NOMO-1 treated with DMSO at 0.1 percent for 48 hours (cell line): ENCODE results near the gene APBA2.

Experiments used
- DNase-seq: peaks from one replicate; lab custom pipeline; 2025; ENCODE audit not compliant: unreplicated experiment; lab: John Stamatoyannopoulos, UW

The APBA2 gene

GRCh38 chr15:29115093-29115991, 229.6 kb downstream of the APBA2 start:
- no peak for DNase-seq

- no peak for DNase-seq
These were observed 231.4 kb downstream of the APBA2 start for GRCh38 chr15:29116970-29117700.

DNA sequence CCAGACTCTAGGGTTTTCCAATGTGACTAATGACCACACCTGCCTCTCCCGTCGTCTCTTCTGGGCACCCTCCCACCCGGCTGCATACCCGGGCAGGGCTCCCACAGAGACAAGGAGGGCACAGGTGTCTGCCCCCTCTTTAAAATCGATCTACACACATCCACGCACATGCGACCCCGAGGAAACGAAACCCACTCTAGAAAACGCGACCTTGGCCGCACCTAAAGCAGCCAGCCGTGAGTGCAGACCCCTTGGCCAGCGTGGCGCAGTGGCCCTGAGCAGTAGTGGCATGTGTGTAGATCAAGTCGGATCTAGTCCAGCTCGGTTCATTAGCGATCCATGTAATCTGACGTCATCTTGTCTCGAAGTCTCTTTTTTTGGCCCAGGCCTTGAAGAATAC, 232.0 kb downstream of the APBA2 start:
- no peak for DNase-seq

GRCh38 chr15:29119847-29120246, 234.1 kb downstream of the APBA2 start:
- no peak for DNase-seq

DNA sequence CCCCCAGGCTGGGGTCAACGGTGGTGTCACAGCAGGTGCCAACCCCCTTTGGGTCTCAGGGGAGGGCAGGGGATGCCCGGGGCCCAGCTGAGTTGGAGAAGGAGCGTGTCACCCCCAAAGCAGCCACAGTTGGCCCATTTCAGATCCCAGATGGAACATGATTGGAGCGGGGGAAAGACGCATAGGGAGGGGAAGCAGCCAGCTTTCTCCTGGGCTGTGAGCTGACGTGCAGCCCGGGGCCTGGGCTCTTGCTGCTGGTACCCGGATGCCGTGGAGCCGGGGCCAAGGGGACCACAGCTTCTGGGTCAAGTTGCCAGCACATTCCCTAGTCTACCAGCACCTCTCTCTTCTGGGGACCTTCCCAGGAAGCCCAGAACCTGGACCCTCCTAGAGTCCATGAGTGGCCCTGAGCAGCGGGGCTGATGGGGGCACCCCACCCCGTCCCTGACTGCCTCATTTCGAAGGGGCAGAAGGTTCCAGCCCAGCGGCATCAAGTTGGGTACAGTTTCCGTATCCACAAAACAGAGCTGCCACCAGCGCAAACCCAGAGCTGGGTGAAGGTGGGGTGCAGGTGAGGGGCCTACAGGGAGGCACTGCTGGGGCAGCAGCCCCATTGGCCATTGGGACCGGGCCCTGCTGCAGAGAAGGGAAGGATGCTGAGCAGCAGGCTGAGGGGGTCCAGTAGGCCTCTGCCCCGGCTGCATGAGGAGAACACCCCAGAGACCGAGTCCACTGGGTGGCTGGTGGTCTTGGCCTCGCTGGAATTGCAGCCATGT, 235.0 kb downstream of the APBA2 start:
- no peak for DNase-seq

DNA sequence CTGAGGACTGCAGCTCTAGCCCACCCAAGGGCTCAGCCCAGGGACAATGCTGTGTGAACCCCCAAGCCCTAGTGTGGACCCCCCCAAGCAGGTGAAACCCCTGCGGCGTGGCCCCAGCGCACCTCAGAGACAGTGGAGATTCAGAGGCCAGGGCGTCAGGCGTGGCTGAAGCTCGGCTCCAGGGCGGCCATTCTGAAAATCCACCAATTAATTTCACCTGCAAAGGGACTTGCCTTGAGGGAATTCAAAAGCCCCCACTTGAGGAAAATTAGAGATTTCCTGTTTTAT, 235.5 kb downstream of the APBA2 start:
- DNase-seq, result no peak

DNA sequence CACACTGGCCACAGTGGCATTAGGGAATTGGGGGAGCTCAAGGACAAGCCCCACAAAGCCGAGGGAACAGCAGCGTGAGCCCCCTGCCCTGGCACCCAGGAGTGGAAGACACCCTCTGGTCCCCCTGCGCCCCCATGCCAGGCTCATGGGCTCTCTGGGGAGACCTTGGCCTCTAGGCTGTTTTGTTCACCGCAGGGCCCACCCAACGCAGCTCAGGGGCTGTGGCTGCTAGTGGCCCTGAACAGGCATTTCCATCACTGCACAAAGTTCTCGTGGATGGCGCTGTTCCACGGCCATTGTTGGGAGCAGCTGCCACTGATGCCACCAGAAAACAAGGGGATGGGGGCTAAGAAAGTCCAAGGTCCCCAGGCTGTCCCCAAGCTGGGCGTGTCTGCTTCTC, 236.1 kb downstream of the APBA2 start:
- DNase-seq, result no peak

DNA sequence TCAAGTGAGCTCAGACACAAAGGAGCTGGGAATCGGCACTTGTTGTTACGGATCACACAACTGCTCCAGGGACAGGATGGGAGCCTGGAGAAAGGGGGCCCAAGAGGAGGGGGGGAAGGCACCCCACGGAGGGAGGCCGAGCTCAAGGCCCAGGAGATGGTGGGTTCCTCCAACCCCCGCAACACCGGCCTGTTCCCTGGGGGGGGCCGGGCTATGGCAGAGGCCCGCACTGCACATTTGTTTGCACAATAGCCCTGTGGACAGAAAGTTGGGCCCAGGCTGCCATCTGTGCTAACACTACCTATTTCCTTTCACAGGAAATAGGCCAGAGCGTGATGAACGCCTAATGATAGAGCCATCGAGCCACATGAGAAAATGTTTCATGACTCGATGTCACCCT, 236.7 kb downstream of the APBA2 start:
- DNase-seq, result no peak

GRCh38 chr15:29123171-29123570, 237.4 kb downstream of the APBA2 start:
- DNase-seq, result no peak

DNA sequence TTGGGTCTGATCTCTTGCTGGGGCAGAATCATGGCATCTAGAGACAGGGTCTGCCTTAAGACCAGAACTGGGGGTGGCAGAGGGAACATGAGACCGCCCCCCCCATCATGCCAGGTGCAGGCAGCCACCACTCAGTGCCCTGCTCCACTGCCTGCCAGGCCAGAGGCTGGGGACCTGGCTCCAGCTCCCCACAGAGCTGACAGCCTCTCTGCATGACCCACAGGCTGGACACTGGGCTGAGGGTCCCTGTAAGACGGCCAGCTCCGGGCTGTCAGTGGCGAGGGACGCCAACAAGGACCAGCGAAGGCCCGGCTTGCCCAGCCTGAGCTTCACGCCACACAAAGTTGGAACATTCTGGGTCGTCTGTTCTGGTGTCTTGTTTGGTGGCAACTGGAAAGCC, 238.2 kb downstream of the APBA2 start:
- no peak for DNase-seq

GRCh38 chr15:29124581-29125381, 239.0 kb downstream of the APBA2 start:
- DNase-seq, result no peak

- DNase-seq, result no peak
These were observed 239.8 kb downstream of the APBA2 start for GRCh38 chr15:29125382-29126207.

GRCh38 chr15:29126208-29126536, 240.4 kb downstream of the APBA2 start:
- no peak for DNase-seq

DNA sequence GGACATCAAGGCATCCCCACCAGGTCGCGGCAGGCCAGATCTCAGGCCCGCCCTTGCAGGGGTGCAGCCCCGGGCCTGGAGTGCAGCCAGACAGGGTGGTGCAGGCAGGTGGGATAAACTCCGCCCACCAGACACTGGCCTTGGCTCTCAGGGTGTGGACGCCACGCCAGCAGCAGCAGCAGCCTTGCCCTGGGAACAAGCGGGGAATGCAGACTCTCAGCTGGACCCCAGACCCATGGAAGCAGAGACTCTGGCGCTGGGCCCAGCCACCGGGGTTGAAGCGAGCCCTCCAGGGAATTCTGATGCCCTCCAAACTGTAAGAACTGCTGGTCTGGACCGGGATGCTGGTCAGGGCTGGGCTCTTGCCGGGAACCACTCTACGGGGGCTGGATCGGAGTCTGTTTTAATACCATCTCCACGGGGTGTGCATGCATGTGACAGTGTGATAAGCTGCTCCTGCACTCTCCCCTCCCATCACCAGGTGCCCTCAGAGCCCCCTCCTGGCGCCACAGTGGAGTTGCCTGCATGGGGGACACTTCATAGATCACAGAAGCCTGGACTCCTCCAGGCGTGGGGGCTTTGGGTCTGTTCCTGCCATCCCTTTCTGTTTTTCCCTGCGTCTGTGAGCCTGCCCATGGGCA, 241.2 kb downstream of the APBA2 start:
- DNase-seq, result no peak

GRCh38 chr15:29127506-29128430, 242.0 kb downstream of the APBA2 start:
- DNase-seq, result no peak

DNA sequence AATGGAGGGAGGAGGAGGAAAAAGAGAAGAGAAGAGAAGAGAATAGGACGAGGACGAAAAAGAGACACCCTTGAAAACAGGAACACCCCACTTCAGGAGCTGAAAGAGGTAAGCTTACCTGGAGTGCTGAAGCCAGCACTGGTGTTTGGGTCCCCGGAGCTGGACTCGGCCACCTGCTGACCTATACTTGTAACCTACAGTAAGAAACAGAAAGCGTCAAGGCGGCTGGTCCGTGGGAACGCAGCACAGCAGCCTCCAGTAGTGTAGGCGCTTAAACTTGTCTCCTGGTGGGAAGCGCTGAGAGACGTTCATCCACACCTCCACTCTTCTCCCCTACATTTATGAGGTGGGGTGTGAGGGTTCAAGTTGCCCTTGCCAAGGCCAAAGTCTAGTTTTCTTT, 242.9 kb downstream of the APBA2 start:
- no peak for DNase-seq

GRCh38 chr15:29129221-29129620, 243.4 kb downstream of the APBA2 start:
- DNase-seq, result no peak

- no peak for DNase-seq
These were observed 244.2 kb downstream of the APBA2 start for GRCh38 chr15:29129926-29130325.

GRCh38 chr15:29130476-29130875, 244.7 kb downstream of the APBA2 start:
- DNase-seq, result no peak
